HG03045 (cell line): ENCODE results near the gene CALM3.
"Not testable (repeated sequence)": the region's sequence is repeated elsewhere in the genome, so short reads cannot be mapped to it uniquely, and the experiment has no call there.

Source experiments
- ATAC-seq: cut with Tn5 transposase; IDR thresholded peaks from one replicate; pipeline ENCODE4 v1.9.1; 2021; ENCODE audit warnings: mild to moderate bottlenecking, moderate library complexity; ENCODE audit not compliant: unreplicated experiment

Gene CALM3

GRCh38 chr19:46601318-46602224 lies at the start of gene CALM3:
Gene CALM3, plus strand, starts transcription at chr19:46601330. Its CDS starts 105 bp downstream, at chr19:46601435.
- ATAC-seq = no peak

- ATAC-seq = no peak
These were observed 48.2 kb upstream of the CALM3 start for GRCh38 chr19:46552891-46553290.

DNA sequence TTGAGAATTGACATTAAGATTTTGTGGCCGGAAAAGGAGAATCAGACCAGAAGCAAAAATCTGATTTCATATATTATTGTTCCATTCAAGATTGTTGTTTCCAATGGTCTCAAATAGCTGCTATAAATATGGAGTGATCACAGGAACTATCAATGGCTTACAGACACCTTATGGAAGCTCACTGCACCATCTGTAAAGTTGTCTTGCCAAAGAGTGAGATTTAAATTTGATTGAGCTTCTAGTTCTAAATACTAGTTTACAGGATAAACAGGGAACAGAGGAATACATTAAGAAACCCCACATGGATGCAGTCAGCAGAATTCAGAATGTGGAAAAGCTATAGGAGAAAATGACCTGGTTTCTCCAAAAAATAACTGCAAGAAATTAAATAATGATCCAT lies 47.0 kb upstream of the CALM3 start:
- ATAC-seq = no peak

DNA sequence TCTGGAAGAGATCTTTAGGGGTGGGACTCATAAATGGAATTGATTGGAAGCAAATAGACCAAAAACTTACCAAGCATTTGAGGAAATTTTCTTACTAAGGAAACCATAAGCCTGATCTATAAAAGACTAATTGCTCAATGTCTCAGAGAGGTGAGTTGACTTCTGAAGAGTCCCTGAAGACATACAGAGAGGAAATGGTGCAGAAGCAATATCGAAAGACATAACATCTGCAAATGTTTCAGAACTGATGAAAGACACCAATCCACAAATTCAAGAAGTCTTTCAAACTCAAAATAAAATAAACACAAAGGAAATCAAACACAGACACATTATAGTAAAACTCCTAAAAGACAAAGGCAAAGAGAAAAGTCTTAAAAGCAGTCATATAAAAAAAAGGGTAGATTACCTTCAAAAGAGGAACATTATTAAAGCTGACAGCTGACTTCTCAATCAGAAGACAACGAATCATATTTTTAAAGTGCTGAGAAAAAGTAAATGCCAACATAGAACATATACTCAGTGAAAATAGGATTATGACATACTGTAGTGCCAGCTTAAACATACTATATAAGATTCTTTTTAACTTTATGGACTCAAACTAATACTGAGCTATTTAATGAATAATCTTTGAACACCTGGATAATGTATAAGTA lies 45.4 kb upstream of the CALM3 start:
- ATAC-seq = no peak

- ATAC-seq = not testable (repeated sequence)
These were observed 44.7 kb upstream of the CALM3 start for GRCh38 chr19:46556471-46556870.

DNA sequence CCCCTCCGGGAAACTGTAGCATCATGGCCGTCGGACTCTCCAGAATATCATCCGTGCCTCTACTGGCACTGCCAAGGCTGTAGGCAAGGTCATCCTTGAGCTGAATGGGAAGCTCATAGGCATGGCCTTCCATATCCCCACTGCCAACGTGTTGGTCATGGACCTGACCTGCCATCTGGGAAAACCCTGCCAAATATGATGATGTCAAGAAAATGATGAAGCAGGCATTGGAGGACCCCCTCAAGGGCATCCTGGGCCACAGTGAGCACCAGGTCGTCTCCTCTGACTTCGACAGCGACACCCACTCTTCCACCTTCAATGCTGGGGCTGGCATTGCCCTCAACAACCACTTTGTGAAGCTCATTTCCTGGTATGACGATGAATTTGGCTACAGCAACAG lies 41.9 kb upstream of the CALM3 start:
- no peak for ATAC-seq

DNA sequence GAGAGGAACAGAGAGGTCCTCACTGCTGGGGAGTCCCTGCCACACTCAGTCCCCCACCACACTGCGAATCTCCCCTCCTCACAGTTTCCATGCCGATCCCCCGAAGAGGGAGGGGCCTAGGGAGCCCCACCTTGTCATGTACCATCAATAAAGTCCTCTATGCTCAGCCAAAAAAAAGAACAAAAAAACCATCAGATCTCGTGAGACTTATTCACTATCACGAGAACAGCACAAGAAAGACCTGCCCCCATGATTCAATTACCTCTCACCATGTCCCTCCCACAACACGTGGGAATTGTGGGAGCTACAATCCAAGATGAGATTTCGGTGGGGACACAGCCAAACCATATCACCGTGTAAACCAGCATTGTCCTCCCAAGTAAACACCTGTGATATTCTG lies 41.5 kb upstream of the CALM3 start:
- not testable (repeated sequence) for ATAC-seq

DNA sequence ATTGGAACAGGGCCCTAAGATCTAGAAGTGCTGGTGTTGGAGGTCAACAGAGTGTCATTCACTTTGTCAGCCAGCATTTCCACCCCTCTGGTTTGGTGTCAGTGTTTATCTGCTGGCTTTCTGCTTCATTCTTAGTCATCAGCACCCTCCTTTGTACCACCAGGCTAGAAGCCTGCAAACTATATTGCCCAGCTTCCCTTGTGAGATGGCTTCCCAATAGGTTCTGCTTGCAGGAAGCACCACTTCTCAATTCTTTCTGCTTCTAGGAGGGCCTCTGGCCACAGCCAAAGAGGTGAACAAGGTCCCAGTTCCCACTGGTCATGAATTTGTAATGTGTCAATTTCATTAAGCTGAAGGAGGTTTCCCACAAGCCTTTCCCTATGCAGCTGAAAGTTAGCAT lies 36.4 kb upstream of the CALM3 start:
- no peak for ATAC-seq

DNA sequence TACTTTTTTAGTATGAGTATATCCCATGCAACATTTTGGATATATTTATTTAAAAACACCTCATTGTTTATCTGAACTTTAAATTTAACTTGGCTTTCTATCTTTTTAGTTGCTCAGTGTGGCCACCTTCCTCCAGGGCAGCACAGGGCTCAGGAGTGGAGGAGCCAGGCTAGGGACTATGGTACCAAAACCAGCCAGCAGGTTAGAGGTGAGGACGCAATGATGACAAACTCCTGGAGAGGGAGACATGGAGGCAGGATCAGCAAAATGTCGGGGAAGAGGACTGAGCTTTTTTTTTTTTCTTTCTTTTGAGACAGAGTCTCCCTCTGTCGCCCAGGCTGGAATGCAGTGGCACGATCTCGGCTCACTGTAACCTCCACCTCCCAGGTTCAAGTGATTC lies 29.6 kb upstream of the CALM3 start:
- no peak for ATAC-seq

DNA sequence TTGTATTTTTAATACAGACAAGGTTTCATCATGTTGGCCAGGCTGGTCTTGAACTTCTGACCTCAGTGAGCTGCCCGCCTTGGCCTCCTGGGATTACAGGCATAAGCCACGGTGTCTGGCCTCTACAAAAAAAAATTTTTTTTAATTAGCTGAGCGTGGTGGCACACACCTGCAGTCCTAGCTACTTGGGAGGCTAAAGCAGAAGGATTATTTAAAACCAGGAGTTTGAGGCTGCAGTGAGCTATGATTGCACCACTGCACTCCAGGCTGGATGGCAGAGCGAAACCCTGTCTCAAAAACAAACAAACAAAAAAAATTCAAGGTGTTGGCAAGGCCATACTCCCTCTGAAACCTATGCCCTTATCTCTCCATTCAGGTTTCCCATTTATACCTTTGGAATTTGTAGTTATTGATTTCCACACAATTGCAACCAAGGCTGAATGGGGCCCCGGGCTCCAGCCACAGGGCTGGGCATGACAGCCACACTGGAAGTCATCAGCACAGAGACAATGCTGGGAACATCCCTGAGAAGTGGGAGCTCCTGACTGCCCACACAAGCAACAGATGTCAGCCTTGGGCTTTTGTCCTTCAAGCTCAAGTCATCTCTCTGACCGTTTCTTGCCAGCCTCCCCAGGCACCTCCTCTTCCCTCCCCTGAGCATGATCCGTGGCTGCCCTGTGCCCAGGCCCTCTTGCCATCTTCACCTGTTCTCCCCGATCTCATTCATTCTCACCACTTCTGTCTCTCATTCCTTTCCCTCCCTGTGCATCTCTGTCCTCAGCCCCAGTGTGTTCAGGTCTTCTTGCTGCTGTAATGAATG lies 27.2 kb upstream of the CALM3 start:
- no peak for ATAC-seq

DNA sequence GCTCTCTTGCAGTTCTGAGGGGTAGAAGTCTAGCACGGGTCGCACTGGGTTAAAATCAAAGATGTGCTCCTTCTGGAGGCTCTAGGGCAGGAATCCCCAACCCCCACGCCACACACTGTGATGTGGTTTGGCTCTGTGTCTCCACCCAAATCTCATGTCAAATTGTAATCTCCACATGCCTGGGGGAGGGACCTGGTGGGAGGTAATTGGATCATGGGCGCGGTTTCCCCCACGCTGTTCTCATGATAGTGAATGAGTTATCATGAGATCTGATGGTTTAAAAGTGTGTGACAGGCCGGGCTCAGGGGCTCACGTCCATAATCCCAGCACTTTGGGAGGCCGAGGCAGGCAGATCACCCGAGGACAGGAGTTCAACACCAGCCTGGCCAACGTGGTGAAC lies 26.6 kb upstream of the CALM3 start:
- no peak for ATAC-seq

DNA sequence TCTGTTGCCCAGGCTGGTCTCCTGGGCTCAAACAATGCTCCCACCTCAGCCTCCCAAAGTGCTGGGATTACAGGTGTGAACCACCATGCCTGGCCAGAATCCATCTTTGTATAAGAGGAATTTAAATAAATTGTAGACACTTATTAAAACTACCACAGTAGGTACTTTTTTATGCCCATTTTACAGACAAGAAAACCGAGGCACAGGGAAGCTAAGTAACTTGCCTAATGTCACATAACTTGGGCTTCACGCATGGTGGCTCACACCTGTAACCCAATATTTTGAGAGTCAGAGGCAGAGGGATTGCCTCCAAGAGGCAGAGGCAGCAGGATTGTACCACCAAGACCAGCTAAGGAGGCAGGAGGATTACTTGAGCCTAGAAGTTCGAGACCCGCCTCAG lies 22.7 kb upstream of the CALM3 start:
- no peak for ATAC-seq

- ATAC-seq = no peak
These were observed 21.7 kb upstream of the CALM3 start for GRCh38 chr19:46579361-46579879.

DNA sequence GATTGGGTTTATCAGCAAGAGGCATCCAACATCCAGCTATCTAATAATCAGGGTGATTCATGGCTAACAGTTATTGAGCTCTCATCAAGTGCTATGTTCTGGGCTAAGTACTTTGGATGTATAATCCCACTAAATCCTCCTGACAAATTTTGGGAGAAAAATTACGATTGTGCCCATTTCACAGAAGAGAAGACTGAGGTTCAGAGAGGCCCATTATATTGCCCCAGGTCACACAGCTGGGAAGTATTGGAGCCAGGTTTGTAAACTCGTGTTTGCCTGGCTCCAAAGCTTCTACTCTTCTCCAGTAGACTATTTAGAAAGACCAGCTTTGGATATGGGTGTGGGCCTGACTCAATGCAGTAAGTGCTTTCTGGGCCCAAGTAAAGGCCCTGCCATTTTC lies 20.9 kb upstream of the CALM3 start:
- ATAC-seq = no peak

DNA sequence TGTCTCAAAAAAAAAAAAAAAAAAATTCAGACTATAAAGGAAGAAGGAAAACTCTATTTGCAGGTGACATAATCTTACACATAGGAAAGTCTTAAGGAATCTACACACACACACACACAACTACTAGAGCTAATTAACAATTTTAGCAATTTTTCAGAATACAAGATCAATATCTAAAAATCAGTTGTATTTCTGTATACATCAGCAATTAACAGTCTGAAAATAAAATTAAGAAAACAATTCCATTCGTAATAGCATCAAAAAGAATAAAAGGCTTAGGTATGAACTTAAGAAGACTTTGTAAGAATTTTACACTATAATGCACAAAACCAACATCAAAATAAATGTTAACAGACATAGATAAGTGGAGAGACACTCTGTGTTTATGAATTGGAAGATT lies 15.6 kb upstream of the CALM3 start:
- no peak for ATAC-seq

DNA sequence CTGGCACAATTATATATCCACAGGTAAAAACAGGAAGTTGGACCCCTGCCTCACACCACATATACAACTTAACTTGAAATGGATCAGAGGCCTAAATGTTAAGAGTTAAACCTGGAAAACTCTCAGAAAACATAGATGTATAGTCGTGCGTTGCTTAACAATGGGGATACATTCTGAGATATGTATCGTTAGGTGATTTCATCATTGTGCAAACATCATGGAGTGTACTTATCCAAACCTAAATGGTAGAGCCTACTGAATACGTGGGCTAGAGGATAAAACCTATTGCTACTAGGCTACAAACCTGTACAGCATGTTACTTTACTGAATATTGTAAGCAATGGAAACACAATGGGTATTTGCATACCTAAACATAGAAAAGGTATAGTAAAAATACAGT lies 14.8 kb upstream of the CALM3 start:
- no peak for ATAC-seq

DNA sequence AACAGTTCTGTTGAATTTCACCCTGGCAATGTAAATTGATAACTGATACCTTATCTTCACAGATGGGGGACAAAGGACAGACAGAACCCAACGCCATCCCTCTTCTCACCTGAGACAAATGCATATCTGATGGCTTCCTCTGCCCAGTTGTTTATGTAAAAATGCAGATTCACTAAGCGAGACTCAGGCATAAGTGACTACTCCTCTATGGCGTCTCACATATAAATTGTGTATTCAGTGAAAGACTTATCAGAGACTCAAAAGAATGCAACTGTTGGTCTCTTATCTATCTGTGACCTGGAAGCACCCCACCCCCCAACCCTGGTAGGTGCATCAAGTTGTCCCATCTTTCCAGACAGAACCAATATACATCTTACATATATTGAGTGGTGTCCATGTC lies 13.3 kb upstream of the CALM3 start:
- no peak for ATAC-seq

DNA sequence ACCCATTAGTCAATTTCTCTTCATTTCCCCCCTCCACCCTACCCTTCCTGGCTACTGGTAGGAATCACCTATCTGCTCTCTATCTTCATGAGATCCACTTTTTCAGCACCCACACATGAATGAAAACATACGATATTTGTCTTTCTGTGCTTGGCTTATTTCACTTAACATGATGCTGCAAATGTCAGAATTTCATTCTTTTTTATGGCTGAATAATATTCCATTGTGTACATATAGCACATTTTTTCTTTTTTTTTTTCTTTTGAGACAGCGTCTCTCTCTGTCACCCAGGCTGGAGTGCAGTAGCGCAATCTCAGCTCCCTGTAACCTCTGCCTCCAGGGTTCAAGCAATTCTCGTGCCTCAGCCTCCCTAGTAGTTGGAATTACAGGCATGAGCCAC lies 9.9 kb upstream of the CALM3 start:
- ATAC-seq = no peak

- ATAC-seq = no peak
These were observed 9.3 kb upstream of the CALM3 start for GRCh38 chr19:46591870-46592269.

GRCh38 chr19:46596008-46596407 lies 5.1 kb upstream of the CALM3 start:
- ATAC-seq = no peak

DNA sequence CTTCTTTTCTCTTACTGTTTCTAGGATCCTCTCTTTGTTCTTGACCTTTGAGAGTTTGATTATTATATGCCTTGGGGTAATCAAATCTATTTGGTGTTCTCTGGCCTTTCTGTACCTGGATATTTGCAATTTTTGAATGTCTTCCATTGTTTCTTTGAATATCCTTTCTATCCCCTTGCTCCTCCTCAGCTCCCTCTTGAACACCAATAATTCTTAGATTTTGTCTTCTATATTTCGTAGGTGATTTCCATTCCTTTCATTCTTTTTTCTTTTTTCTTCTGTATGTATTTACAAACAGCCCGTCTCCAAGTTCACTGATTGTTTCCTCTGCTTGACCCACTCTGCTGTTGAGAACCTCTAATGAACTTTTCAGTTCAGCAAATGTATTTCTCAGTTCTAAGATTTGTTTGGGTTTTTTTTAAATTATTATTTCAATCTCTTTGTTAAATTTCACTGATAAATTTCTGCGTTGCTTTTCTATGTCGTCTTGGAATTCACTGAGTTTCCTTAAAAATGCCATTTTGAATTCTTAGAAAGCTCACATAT lies 2.7 kb upstream of the CALM3 start:
- no peak for ATAC-seq
